H4 (cell line): ENCODE measurements around the gene ZSCAN2. TPM values are rescaled to one million over a fixed set of nuclear protein-coding genes. Genes with fewer than 3 reads are reported as not detected.

Experiments used
- DNase-seq: peaks from one replicate; pipeline ENCODE4 v3.0.0-alpha.2; 2015; ENCODE audit warnings: low spot score
- total RNA-seq: library from RNA; depleted of rRNA; stranded (reverse); fragments of >200 nt; shearing (Covaris generic); gene quantifications from 2 replicates; pipeline ENCODE4 v1.2.3, GENCODE V29; 2014; rRNA removed

Gene ZSCAN2
- total RNA-seq, 1 experiment from 2014 or later = 7.6 TPM

DNA sequence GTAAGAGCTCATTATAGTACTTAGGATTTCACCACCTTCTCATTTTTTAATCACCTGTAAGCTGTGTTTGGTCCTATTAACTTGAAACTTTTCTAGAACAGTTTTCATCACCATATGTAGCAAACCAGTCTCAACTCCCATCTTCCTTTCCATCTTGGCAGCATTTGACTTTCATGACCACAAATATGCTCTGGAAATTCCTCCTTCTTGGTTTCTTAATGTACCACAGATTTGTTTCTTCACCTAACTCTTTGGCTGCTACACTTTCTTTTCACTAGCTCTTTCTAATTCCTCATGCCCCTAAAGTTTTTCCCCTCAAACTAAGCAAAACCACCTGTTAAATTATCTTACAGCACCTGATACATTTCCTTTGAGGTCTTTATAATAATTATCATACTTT lies 70.4 kb downstream of the ZSCAN2 start:
- no peak for DNase-seq

Other genes starting within 250 kb of the ZSCAN2 start
- gene WDR73, start 53.3 kb downstream of the ZSCAN2 start, total RNA-seq = 17.9 and 27.1 TPM in 2 replicates
- gene NMB, start 57.2 kb downstream of the ZSCAN2 start, total RNA-seq = 11.3 and 28.5 TPM in 2 replicates
- gene SEC11A, start 115.1 kb downstream of the ZSCAN2 start, total RNA-seq = 186 and 244 TPM in 2 replicates
- gene ZNF592, start 147.6 kb downstream of the ZSCAN2 start, total RNA-seq = 3.9 and 6.1 TPM in 2 replicates
- gene ALPK3, start 216.3 kb downstream of the ZSCAN2 start, total RNA-seq = 0.15 and 0.39 TPM in 2 replicates